ENCODE measurements around the gene CACNB4. TPM values are rescaled to one million over a fixed set of nuclear protein-coding genes. Genes with fewer than 3 reads are reported as not detected.

CACNB4 gene
- total RNA-seq, 2 experiments from 2014 or later = 0.14 to 0.20 TPM

GRCh38 chr2:151860613-151861146 is 238.2 kb downstream of the CACNB4 start:
- H3K27me3 Mint-ChIP-seq = no peaks in the 10 kb centered on the region
- H3K27ac Mint-ChIP-seq = no peak overlapping the region

DNA sequence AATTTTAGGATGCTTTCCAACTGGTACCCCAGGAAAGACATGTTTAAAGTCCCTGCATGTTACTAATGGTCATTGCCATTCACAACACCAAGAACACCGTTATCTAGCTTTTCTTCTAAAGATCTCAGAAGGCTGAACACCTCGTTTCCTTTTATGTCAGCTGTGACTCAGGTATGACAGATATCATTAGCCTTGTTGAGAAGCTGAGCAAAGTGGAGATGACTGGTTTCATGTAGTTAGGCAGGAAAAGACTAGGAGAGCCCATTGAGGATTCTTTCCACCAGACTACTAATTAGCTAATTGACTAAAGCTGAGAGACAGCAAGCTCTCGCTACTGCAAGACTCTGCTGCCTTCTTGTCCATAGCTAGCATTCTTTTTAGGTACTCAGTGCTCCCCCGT is 238.6 kb downstream of the CACNB4 start:
- CTCF ChIA-PET = no interaction called here
- TF ChIP-seq, protein P1, sequence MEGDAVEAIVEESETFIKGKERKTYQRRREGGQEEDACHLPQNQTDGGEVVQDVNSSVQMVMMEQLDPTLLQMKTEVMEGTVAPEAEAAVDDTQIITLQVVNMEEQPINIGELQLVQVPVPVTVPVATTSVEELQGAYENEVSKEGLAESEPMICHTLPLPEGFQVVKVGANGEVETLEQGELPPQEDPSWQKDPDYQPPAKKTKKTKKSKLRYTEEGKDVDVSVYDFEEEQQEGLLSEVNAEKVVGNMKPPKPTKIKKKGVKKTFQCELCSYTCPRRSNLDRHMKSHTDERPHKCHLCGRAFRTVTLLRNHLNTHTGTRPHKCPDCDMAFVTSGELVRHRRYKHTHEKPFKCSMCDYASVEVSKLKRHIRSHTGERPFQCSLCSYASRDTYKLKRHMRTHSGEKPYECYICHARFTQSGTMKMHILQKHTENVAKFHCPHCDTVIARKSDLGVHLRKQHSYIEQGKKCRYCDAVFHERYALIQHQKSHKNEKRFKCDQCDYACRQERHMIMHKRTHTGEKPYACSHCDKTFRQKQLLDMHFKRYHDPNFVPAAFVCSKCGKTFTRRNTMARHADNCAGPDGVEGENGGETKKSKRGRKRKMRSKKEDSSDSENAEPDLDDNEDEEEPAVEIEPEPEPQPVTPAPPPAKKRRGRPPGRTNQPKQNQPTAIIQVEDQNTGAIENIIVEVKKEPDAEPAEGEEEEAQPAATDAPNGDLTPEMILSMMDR (IDR thresholded peaks at IDR 0.05) = no peak

More at GRCh38 chr2:151860613-151861146, 238.2 kb downstream of the CACNB4 start:
- Mint-ChIP-seq H3K9me3 (no peaks in the 10 kb centered on the region), H3K4me3 (no peak overlapping the region), H3K36me3 (ENCODE audit: low read depth) (no peaks in the 10 kb centered on the region), H3K4me1 (ENCODE audit: low read depth) (no peaks in the 10 kb centered on the region)
- DNase-seq = no peak
- intact Hi-C loops (cut with DNase I, micrococcal nuclease) = no loop called here
- ChIA-PET POLR2A (no interaction called here), CTCF (no interaction called here)
- H3K4me1 ChIP-seq (ENCODE audit: insufficient read depth, low read length) = no peaks in the 10 kb centered on the region
- no peak overlapping the region for H3K27ac ChIP-seq (ENCODE audit: low read depth in 1 of 2, low read length in 2 of 2)
- H3K36me3 ChIP-seq (ENCODE audit: insufficient read depth, low read length) = no peaks in the 10 kb centered on the region
- H3K9me3 ChIP-seq (ENCODE audit: control insufficient read depth in 1 of 2, insufficient read depth in 1 of 2, low read length in 2 of 2) = no peaks in the 10 kb centered on the region
- no peak overlapping the region for H3K4me3 ChIP-seq (ENCODE audit: low read length)
- ATAC-seq (ENCODE audit: poor library complexity) = no peak
- no peaks in the 10 kb centered on the region for H3K27me3 ChIP-seq (ENCODE audit: control insufficient read depth in 1 of 2, insufficient read depth in 2 of 2, low read length in 2 of 2)
- TF ChIP-seq, protein P1 (IDR thresholded peaks at IDR 0.05) = no peak

GRCh38 chr2:151857650-151858049 is 241.2 kb downstream of the CACNB4 start:
- CTCF ChIA-PET = no interaction called here

More for the DNA sequence above, 238.6 kb downstream of the CACNB4 start:
- Mint-ChIP-seq H3K36me3 (ENCODE audit: low read depth) (no peaks in the 10 kb centered on the region), H3K9me3 (no peaks in the 10 kb centered on the region), H3K27me3 (no peaks in the 10 kb centered on the region), H3K27ac (no peak overlapping the region), H3K4me3 (no peak overlapping the region), H3K4me1 (ENCODE audit: low read depth) (no peaks in the 10 kb centered on the region)
- no peaks in the 10 kb centered on the region for H3K27me3 ChIP-seq (ENCODE audit: control insufficient read depth in 1 of 2, insufficient read depth in 2 of 2, low read length in 2 of 2)
- H3K27ac ChIP-seq (ENCODE audit: low read depth in 1 of 2, low read length in 2 of 2) = no peak overlapping the region
- no peaks in the 10 kb centered on the region for H3K9me3 ChIP-seq (ENCODE audit: control insufficient read depth in 1 of 2, insufficient read depth in 1 of 2, low read length in 2 of 2)
- no peaks in the 10 kb centered on the region for H3K4me1 ChIP-seq (ENCODE audit: insufficient read depth, low read length)
- intact Hi-C loops (cut with DNase I, micrococcal nuclease) = no loop called here
- POLR2A ChIA-PET = no interaction called here
- H3K36me3 ChIP-seq (ENCODE audit: insufficient read depth, low read length) = no peaks in the 10 kb centered on the region
- H3K4me3 ChIP-seq (ENCODE audit: low read length) = no peak overlapping the region
- DNase-seq (no peak), ATAC-seq (ENCODE audit: poor library complexity) (no peak)

More at GRCh38 chr2:151857650-151858049, 241.2 kb downstream of the CACNB4 start:
- H3K9me3 Mint-ChIP-seq = no peaks in the 10 kb centered on the region
- POLR2A ChIA-PET = no interaction called here
- no peak overlapping the region for H3K27ac ChIP-seq (ENCODE audit: low read depth in 1 of 2, low read length in 2 of 2)
- H3K4me1 ChIP-seq (ENCODE audit: insufficient read depth, low read length) = no peaks in the 10 kb centered on the region
- H3K36me3 ChIP-seq (ENCODE audit: insufficient read depth, low read length) = no peaks in the 10 kb centered on the region
- H3K27ac Mint-ChIP-seq = no peak overlapping the region
- H3K36me3 Mint-ChIP-seq (ENCODE audit: low read depth) = no peaks in the 10 kb centered on the region
- intact Hi-C loops (cut with DNase I, micrococcal nuclease) = no loop called here
- no peak for DNase-seq
- no peaks in the 10 kb centered on the region for H3K27me3 ChIP-seq (ENCODE audit: control insufficient read depth in 1 of 2, insufficient read depth in 2 of 2, low read length in 2 of 2)
- H3K4me3 Mint-ChIP-seq = no peak overlapping the region
- TF ChIP-seq, protein P1 (IDR thresholded peaks at IDR 0.05) = no peak
- no peaks in the 10 kb centered on the region for H3K9me3 ChIP-seq (ENCODE audit: control insufficient read depth in 1 of 2, insufficient read depth in 1 of 2, low read length in 2 of 2)
- ATAC-seq (ENCODE audit: poor library complexity) = no peak
- H3K4me3 ChIP-seq (ENCODE audit: low read length) = no peak overlapping the region
- H3K4me1 Mint-ChIP-seq (ENCODE audit: low read depth) = no peaks in the 10 kb centered on the region
- no peaks in the 10 kb centered on the region for H3K27me3 Mint-ChIP-seq

Measured in CD4-positive, alpha-beta T cell (primary cell).